Suprapubic skin (tissue), 3 donors: ENCODE measurements around the gene RETN.

Experiments used
- CTCF ChIP-seq, 2 donors: fragments of 200-600 bp in 1 of 2; fragments of 450-650 bp in 1 of 2; sonication (generic) in 1 of 2; IDR thresholded peaks; one replicate each; pipeline ENCODE4 v1.5.1; 2016 to 2019; ENCODE audit warnings: antibody characterized with exemption in 2 of 2, mild to moderate bottlenecking in 1 of 2, moderate library complexity in 1 of 2
- EP300 ChIP-seq: sonication (generic); formaldehyde crosslinking; IDR thresholded peaks from one replicate; pipeline ENCODE4 v1.6.1; 2017; ENCODE audit warnings: antibody characterized with exemption
- POLR2A ChIP-seq, 2 donors: fragments of 450-650 bp; IDR thresholded peaks; one replicate each; pipeline ENCODE4 v1.6.1; 2017; ENCODE audit warnings: antibody characterized with exemption in 2 of 2, mild to moderate bottlenecking in 2 of 2, moderate library complexity in 2 of 2

- TF ChIP-seq CTCF (IDR thresholded peaks at IDR 0.05) (no peak), POLR2A (IDR thresholded peaks at IDR 0.05) (no peak), EP300 (no peak)
Measured at GRCh38 chr19:7645656-7646425, 23.0 kb upstream of the RETN start.
